ENCODE measurements around the gene TRIM40. TPM values are rescaled to one million over a fixed set of nuclear protein-coding genes. Genes with fewer than 3 reads are reported as not detected.
"Not testable (repeated sequence)": the region's sequence is repeated elsewhere in the genome, so short reads cannot be mapped to it uniquely, and the experiment has no call there.

TRIM40 gene
- total RNA-seq, 1 donor from 2014 or later, result not detected

DNA sequence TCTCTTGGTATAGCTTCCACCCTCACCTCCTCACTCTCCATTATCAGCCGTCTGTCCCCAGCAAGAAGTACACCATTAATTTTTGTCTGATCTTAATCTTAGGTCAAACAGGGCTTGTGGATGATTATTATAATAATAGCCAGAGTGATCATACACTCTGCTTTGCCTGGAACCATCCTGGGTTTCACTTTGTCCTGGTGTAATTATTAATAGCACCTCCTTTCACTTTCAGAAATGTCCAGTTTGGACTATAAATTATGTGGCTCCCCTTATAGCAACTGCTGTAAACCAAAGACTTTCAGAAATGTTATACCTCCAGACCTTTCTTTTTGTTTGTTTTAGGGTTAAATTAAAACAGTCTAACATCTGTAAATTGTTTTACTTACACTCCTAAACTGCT, 22.1 kb upstream of the TRIM40 start:
- DNase-seq, result no peak

DNA sequence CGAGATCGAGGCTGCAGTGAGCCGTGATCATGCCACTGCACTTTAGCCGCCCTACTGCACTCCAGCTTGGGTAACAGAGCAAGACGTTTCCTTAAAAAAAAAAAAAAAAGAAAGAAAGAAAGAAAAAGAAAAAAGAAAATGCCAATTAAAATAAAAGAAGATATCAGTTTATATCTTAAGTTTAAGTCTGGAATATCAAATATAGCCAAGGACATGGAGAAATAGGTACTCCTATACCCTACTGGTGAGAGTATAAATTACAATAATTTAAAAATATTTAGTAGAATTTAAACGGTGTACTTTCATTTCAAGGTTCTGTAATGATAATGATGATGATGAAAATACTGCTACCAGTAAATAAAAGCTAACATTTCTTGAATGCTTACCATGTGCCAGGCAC, 19.2 kb upstream of the TRIM40 start:
- no peak for DNase-seq

DNA sequence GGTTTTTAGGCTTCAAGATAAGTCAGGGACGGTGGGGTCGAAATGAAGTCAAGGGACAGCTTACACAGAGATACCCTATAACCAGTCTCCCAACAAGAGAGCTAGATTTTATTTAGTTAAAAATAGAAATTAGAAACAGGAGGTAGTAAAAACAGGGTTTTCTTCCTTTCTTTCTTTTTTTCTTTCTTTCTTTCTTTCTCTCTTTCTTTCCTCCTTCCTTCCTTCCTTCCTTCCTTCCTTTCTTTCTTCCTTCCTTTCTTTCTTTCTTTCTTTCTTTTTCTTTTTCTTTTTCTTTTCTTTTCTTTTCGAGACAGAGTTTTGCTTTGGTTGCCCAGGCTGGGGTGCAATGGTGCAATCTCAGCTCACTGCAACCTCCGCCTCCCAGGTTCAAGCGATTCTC, 17.2 kb upstream of the TRIM40 start:
- DNase-seq, result not testable (repeated sequence)

DNA sequence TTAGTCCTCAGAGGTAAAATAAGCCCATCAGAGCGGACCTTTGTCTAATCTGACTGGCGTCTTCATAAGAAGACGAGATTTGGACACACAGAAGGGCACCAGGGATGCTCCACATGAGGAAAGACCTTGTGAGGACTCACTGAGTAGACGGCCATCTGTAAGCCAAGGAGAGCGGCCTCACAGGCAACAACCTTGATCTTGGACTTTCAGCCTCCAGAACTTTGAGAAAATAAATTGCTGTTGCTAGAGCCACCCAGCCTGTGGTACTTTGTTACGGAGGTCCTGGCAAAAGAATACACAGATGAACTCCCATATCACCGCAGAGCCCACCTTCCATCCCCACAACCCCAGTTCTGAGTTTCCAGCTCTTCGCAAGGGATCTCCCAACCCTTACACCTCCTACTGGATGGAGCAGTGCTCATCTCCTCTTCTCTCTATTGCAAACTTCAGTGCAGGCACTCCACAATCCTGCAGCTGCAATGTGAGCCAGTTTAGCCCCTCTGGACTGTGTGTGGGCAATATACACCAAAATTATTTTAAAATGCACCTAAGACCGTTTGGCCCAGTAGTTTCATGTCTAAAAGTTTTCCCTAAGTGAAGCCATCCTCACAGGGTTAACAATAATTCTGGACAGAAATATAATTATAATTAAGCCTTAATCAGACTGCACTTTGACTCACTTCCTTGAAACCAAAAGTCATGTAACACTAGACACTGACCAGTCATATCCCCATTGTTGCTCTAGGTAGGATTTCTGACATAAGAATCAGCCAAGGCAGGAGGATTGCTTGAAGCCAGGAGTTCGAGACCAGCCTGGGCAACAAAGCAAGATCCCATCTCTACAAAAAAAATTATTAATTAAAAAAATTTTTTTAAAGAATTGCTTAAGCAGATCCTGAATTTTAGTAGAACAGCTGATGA, 14.2 kb upstream of the TRIM40 start:
- no peak for DNase-seq

DNA sequence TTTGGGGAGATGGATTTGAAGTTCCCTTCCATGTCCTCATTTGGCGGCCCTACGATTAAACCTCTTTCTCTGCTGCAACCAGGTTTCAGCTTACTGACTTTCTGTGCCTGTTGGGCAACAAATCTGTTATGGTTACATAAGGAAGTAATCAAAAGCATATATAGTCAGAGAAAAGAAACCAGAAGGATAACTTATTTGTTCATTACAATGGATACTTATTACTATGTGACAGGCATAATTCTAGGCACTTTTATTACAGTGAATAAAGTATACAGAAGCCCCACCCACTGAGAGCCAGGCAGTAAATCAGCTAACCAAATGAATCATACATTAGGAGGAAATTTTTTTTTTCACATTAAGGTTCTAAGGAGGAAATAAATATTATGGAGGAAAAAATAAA, 13.4 kb upstream of the TRIM40 start:
- no peak for DNase-seq

DNA sequence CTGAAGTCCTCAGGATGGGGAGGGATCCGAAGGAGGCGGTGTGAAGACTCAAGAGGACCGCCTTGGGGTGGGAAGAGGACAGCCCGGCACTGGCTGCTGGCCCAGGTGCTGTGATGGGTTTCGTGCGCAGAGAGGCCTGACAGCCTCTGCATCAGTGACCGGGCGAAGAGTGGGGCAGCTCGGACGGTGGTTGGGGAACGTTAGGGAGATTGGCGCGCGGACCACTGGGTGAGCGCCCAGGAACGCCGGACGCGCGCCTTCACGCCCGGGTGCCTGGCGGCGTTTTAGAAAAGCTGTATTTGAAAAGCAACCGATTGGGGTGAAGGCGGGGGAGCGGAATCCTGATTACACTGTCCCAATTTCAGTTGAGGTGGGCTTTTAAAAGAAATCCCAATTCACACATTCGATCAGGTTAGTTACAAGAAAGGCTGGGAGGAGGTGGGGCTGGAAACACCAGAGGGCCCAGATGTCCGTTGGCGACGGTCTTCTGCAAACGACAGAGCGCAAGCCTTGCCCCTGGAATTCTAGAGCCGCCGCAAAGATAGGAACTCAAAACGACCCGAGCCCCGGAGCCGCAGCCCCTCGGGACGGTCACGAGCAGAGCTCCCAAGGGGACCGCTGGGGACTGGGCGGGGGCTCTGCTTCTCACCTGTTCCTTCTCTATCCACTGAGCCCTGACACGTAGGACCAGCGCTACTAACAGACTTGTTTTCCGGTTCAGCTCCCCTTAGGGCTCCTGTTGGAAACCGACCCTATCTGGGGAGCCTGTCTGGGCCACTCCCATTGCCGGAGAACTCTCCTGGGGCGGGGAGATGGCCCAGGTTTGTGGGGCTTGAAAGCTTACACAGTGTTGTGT, 8.5 kb upstream of the TRIM40 start:
- DNase-seq, result no peak

DNA sequence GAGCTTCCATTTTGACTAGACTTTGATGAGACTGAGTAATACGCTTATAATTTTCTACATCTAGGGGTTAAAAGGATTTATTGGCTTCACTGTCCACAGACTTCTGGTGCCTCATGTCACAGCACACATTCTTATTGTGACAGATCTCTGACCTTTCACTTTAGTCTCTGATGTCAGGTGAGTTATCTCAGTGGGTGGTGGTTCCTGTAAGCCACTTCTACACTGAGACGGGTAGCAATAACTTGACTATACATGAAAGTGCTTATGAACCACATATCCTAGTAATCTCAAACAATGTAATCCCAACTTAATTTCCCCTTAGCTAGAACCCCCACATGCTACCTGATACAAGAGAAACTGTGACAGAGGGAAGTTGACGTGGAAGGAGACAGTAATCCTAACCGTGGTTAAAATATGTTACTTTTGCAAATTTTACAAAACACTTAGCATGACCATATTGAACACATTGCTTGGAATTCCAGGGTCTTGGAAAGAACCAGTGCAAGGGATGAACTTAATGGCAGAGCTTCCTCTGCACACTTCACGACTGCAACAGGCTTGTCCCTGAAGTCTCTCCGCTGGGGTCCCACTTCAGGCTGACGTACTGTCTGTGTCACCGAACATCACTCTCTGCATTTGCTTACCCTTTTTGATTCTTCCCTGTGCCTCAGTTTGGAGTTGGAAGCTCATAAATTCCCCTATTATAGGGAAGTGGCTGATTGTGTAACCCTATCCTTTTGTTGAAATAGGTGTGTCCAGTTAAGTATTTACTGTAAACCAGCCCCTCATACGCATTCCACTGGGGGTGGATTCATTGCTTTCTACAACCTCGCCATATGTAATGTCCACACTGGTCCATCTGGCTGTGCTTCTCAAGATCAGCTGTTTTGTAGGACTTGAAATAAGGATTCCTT, 6.4 kb upstream of the TRIM40 start:
- DNase-seq, result no peak

DNA sequence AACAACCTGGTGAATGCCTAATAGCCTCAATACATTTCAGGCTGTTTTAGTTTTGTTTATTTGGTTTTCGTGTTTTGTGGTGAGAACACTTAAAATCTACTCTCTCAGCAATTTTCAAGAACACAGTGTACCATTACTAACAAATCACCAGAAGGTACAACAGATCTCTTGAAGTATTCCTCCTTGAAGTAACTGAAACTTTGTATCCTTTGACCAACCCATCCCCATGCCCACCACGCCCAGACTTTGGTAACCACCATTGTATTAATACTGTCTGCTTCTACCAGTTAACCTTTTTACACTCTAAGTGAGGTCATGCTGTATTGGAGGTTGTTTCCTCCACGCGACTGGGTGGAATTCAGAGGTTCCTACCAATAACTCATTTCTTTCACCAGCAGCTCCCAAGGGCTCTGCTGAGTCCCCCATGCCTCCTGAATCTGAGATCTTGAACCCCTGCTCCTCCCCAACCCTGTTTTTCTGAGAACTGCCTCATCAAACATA, 5.7 kb upstream of the TRIM40 start:
- DNase-seq, result no peak

DNA sequence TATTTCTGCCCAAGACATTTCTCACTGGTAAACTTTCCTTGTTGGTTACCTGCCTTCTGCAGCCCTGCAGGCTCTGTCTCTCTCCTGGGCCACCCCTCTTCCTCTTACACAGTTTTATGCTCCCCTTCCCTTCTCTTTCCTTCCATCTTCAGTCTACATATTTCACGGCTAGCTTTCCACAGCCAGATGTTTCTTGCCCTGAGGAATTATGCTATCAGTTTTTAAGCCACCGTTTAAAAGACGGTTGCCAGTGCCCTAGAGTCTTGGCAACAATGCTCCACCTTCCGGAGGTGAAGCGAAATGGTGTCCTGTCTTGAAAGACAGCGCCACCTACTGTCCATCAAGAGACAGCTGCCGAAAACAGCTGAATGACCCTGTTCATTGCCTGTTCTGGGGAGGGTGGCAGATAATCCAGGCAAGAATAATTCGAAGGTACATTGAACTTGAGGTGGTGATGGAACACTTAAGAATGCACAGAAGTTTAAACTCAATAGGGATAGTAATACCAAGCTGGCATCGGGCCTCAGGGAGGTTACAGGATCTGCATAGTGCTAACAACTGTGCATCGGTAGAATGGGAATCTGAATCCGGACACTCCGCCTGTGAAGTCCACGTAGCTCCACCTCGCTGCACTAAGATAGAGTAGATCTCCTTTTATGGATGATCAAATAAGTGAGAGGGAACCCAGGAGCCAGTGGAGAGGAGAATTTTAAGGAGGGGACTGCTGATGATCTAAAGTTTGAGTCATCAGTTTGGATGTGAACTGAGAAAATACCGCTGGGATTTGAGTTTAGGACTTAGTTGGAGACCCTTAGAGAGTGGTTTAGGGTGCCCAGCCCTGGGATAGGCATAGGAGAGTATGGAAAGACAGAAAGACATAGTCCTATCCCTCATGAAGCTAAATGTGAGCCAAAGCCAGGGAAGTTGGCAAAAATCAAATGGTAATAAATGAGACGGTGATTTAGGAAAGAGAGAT, 4.8 kb upstream of the TRIM40 start:
- DNase-seq, result peak; percentile 42

DNA sequence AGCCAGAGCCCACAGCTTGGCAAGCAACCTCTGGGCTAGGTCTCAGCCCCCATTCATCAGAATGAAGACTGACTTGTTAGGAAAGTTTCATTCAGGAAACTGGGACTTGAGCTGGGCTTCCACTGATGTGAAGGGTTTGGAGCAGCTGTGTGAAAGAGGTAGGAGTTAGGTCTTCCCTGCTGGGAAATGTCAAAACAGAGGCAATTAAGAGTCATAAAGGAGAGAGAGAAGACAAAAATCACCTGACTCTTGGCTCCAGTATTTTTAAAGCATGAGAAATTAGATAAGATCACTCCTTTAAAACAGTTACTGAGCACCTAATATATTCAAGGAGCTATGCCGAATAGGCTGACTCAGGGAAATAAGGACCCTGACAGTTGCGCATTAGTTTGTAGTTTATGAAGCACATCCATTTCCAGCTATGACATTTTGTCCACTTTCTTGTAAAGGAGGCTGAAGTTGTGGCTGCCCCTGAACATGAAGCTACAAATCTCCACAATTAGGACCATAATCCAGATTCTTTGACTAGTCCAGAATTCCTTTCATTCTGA, 3.9 kb upstream of the TRIM40 start:
- DNase-seq, result no peak

DNA sequence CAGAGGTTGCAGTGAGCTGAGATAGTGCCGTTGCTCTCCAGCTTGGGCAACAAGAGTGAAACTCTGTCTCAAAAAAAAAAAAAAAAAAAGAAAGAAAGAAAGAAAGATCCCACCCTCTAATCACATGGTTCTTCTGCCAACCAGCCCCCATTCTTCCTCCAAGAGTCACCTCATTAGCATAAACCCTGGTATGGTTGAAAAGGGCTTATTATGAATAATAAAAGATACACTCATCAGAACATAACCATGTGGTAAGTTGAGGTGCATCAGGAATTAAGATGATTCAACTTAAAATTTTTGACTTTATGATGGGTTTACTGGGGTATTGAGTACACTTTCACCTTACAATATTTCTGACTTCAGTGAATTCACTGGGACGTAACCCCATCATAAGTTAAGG, 793 bp upstream of the TRIM40 start:
- no peak for DNase-seq

DNA sequence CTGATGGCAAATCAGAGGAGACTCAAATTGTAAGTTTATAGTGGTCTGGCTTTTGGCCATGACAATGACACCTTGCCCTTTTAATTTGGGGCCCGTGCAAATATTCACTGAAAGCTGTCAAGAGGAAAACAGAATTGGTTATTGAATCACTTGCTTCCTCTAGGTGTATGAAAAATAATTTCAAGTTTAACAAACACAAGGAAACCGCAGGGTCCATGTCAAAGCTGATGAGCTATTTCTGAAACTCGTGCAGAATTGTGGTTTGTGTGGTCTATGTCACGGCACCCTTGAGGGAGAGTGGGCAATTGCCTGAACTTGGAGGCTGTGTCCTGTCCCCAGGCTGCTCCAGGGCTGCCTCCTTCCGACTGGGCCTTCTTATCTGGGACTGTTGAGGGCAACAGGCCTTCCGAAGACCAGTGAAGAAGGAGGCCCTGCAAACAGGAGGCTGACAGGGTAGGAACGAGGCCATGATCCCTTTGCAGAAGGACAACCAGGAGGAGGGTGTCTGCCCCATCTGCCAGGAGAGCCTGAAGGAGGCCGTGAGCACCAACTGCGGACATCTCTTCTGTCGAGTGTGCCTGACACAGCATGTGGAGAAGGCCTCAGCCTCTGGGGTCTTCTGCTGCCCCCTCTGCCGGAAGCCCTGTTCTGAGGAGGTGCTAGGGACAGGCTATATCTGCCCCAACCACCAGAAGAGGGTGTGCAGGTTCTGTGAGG, 788 bp downstream of the TRIM40 start:
- DNase-seq, result no peak

DNA sequence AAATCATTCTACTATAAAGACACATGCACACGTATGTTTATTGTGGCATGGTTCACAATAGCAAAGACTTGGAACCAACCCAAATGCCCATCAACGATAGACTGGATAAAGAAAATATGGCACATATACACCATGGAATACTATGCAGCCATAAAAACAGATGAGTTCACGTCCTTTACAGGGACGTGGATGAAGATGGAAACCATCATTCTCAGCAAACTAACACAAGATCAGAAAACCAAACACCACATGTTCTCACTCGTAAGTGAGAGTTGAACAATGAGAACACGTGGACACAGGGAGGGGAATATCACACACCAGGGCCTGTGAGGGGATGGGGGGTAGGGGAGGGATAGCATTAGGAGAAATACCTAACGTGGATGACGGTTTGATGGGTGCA, 4.3 kb downstream of the TRIM40 start:
- DNase-seq, result not testable (repeated sequence)

DNA sequence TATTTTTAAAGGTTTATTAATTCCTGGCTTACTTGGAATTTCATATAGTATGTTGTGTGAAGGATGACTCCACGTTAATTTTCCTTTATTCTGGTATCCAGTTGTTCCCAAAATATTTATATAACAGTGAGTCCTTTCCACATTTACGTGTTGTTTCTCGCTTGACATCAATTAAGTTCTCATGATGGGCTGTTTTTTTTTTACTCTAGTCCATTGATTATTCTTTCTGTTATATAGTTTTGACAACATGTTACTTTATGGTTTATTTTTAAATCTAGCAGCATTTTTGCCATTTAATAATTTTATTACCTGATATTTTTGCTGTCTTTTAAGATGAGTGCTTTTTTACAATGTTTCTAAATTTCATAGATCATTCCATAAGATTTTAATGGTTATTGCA, 6.7 kb downstream of the TRIM40 start:
- DNase-seq, result no peak

DNA sequence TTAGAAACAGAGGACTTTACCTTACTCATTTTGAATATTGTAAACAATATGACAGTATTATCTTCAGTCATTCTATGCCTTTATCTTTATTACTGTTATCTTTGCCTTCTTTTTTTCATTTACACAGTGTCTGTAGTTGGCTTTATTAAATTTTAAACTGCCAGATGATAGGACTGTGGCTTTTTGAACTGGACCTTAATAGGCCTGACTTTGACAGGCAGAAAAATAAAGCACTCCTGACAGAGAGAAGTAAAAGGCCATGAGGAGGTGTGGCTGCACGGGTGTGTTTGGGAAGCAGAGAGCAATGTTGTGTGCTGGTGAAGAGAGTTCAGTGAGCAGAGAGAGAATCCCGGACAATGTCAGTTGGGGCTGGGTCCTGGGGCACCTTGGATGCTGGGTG, 7.8 kb downstream of the TRIM40 start:
- no peak for DNase-seq

DNA sequence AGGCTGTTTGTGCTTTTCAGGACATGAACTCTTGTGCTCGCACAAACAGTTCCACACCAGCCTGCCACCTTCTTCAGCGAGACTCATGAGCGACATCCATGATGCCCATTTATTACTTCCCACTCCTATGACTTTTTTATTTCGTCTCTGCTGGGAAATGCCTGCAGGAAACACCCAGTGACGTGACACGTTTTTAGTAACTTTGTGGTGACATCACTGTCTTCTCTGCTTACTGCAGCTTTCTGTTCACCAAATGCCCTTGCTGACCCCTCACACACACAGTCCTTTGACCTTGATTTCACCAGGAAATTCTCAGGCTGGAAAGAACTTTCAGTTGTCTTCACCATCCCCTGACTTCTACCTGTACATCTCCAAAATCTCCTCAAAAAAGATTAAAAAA, 8.9 kb downstream of the TRIM40 start:
- DNase-seq, result no peak

DNA sequence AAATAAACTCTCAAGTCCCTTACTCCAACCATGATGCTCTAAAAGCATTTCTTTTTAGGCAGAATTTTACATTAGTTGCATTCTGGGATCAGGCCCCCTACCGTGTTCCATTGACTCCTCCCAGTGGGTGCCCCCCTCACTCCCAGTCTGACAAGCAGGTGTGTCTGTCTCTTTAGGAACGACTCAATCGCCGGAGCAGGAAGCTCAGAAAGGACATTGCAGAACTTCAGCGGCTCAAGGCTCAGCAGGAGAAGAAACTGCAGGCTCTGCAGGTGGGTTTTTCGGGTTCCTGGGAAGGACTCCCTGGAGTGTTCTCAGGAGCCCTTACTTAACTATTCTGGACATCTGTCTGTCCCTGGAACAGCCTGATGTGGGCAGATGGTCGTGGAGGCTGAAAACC, 9.9 kb downstream of the TRIM40 start:
- no peak for DNase-seq

DNA sequence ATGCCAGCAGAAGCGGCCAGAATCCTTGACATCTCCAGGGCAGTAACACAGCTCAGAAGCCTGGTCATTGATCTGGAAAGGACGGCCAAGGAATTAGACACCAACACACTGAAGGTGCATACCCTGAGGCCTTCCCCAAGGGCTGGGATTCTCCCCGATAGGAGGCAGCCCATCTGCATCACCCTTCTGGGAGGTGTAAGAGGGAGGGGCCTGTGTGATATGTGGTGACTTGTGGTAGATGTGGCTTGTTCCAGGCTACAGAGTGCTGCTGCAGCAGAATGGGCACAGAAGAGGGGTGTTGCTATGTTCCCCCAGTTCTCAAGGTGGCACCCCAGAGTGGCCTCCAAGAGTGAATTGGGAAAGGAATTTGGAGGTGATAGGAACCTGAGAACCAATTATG, 11.2 kb downstream of the TRIM40 start:
- DNase-seq, result no peak

DNA sequence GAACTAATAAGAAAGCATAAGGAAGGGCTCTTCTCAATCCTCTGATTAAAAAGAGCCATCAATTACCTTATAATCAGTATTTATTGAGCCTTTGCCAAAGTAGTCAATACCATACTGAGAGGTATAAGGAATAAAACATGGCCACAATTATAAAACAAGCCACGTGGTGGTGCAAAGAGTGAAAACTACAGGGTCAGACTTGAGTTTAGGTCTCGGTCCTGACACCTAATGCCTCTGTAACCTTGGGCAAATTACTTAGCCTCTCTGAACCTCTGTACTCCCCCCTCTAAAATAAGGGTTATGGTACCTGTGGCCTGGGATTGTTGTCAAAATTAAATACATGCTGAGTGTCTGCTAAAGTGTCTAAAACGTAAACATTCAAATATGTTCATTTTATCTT, 13.3 kb downstream of the TRIM40 start:
- no peak for DNase-seq

Measured in skin of body (tissue), 2 donors.